ENCODE data around the gene CDKN3.

DNA sequence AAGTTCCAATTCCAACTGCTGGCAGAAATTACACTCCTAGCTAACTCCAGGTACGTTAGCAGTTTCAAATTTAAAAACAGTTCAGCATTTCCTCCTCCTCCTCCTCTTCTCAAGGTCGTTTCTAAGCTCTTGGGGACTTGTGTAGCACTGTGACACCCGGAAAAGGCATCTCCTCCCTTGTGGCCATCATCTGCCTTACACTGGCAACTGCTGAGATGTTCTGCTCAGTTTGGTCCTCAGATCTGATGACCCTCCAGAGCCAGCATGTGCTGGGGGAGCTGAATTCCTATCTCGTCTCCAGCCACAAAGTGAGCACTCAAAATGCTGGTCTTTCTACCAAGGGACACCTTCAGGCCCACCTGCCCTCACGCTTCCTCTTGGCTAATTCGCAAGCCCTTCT is 43.5 kb upstream of the CDKN3 start:
- TF ChIP-seq CTCF (IDR thresholded peaks at IDR 0.05) (no peak), POLR2A (IDR thresholded peaks at IDR 0.05) (no peak)
